Measurements from ENCODE around the gene LONP1.

LONP1 gene

GRCh38 chr19:5719961-5720790, at the start of gene LONP1, which contains the start of gene CATSPERD:
TSS of gene LONP1 (minus strand) at chr19:5720146. CDS start at chr19:5720132, 14 bp downstream.
TSS of gene CATSPERD (plus strand) at chr19:5720637. CDS start at chr19:5720738, 101 bp downstream.
- peak within 1 kb of the TSS; percentile 93 to 96 for H3K4me3 ChIP-seq (replicated peaks in 1 of 2; ENCODE audit: low read depth in 2 of 2, low read length in 2 of 2)
- peak; percentile 99 for DNase-seq (ENCODE audit: low read depth in 2 of 2)
- TF ChIP-seq CTCF (IDR thresholded peaks at IDR 0.05; ENCODE audit: low read depth, low read length) = peak; percentile 95

GRCh38 chr19:5767949-5768348, 48.0 kb upstream of the LONP1 start:
- TF ChIP-seq CTCF (IDR thresholded peaks at IDR 0.05; ENCODE audit: low read depth, low read length) = no peak
- no peak for DNase-seq (ENCODE audit: low read depth in 2 of 2)

GRCh38 chr19:5765220-5765619, 45.3 kb upstream of the LONP1 start:
- no peak for TF ChIP-seq CTCF (IDR thresholded peaks at IDR 0.05; ENCODE audit: low read depth, low read length)
- no peak overlapping the region for H3K4me3 ChIP-seq (replicated peaks in 1 of 2; ENCODE audit: low read depth in 2 of 2, low read length in 2 of 2)
- no peak for DNase-seq (ENCODE audit: low read depth in 2 of 2)

More at GRCh38 chr19:5767949-5768348, 48.0 kb upstream of the LONP1 start:
- no peak overlapping the region for H3K4me3 ChIP-seq (replicated peaks in 1 of 2; ENCODE audit: low read depth in 2 of 2, low read length in 2 of 2)

- no peak overlapping the region for H3K4me3 ChIP-seq (replicated peaks in 1 of 2; ENCODE audit: low read depth in 2 of 2, low read length in 2 of 2)
- no peak for TF ChIP-seq CTCF (IDR thresholded peaks at IDR 0.05; ENCODE audit: low read depth, low read length)
- DNase-seq (ENCODE audit: low read depth in 2 of 2) = no peak
Observed at GRCh38 chr19:5762608-5763217, 42.8 kb upstream of the LONP1 start.

GRCh38 chr19:5753743-5754142, 33.8 kb upstream of the LONP1 start:
- no peak for TF ChIP-seq CTCF (IDR thresholded peaks at IDR 0.05; ENCODE audit: low read depth, low read length)
- DNase-seq (ENCODE audit: low read depth in 2 of 2) = no peak
- H3K4me3 ChIP-seq (replicated peaks in 1 of 2; ENCODE audit: low read depth in 2 of 2, low read length in 2 of 2) = no peak overlapping the region

GRCh38 chr19:5751709-5752108, 31.8 kb upstream of the LONP1 start:
- DNase-seq (ENCODE audit: low read depth in 2 of 2) = no peak
- H3K4me3 ChIP-seq (replicated peaks in 1 of 2; ENCODE audit: low read depth in 2 of 2, low read length in 2 of 2) = no peak overlapping the region
- no peak for TF ChIP-seq CTCF (IDR thresholded peaks at IDR 0.05; ENCODE audit: low read depth, low read length)

All from cardiac fibroblast (primary cell).